H9 (cell line): Measurements from ENCODE around the gene KAZN. TPM values are rescaled to one million over a fixed set of nuclear protein-coding genes. Genes with fewer than 3 reads are reported as not detected.

Experiments used
- DNase-seq: peaks from one replicate; pipeline ENCODE4 v3.0.0-alpha.2; 2017
- H2AFZ ChIP-seq: one replicate; pipeline ENCODE4 v1.6.1; 2013; ENCODE audit warnings: mild to moderate bottlenecking, low read length, control low read depth, moderate library complexity
- H2AK5ac ChIP-seq: 2 replicates; pipeline ENCODE4 v1.6.1; 2013; ENCODE audit warnings: low read length, control low read depth, mixed read lengths; ENCODE audit not compliant: insufficient read length
- H2BK120ac ChIP-seq: one replicate; pipeline ENCODE4 v1.6.1; 2013; ENCODE audit warnings: low read depth, mild to moderate bottlenecking, low read length, control low read depth, inconsistent platforms; ENCODE audit not compliant: poor library complexity, severe bottlenecking
- H2BK12ac ChIP-seq: 2 replicates; pipeline ENCODE4 v1.6.1; 2013; ENCODE audit warnings: low read length, control low read depth, mixed read lengths, low read depth; ENCODE audit not compliant: insufficient read length
- H2BK15ac ChIP-seq: 2 replicates; pipeline ENCODE4 v1.6.1; 2013; ENCODE audit warnings: low read depth, low read length, control low read depth
- H2BK20ac ChIP-seq: one replicate; pipeline ENCODE4 v1.6.1; 2013; ENCODE audit warnings: low read depth, mild to moderate bottlenecking, low read length, control low read depth, inconsistent platforms; ENCODE audit not compliant: poor library complexity, severe bottlenecking
- H2BK5ac ChIP-seq: 2 replicates; pipeline ENCODE4 v1.6.1; 2013; ENCODE audit warnings: low read length, control low read depth, mixed read lengths; ENCODE audit not compliant: insufficient read length
- H3K14ac ChIP-seq: 2 replicates; pipeline ENCODE4 v1.6.1; 2013; ENCODE audit warnings: low read length, control low read depth; ENCODE audit not compliant: insufficient read depth
- H3K18ac ChIP-seq: 2 replicates; pipeline ENCODE4 v1.6.1; 2013; ENCODE audit warnings: low read depth, mild to moderate bottlenecking, mixed read lengths, low read length, control low read depth; ENCODE audit not compliant: insufficient read length
- H3K23ac ChIP-seq: 2 replicates; pipeline ENCODE4 v1.6.1; 2013; ENCODE audit warnings: low read length, control low read depth, mixed read lengths, low read depth; ENCODE audit not compliant: insufficient read length
- H3K23me2 ChIP-seq: 2 replicates; pipeline ENCODE4 v1.6.1; 2013; ENCODE audit warnings: low read depth, mild to moderate bottlenecking, mixed read lengths, low read length, control low read depth; ENCODE audit not compliant: insufficient read length, poor library complexity, severe bottlenecking
- H3K27ac ChIP-seq: 2 replicates; pipeline ENCODE4 v1.5.1; 2013; ENCODE audit warnings: low read length, control low read depth, mixed read lengths, low read depth; ENCODE audit not compliant: insufficient read length
- H3K27me3 ChIP-seq: 2 replicates; pipeline ENCODE4 v1.6.1; 2013; ENCODE audit warnings: low read length, control low read depth, inconsistent platforms; ENCODE audit not compliant: insufficient read depth
- H3K4ac ChIP-seq: 2 replicates; pipeline ENCODE4 v1.6.1; 2013; ENCODE audit warnings: low read depth, mild to moderate bottlenecking, control low read depth, inconsistent platforms, low read length, moderate library complexity
- H3K4me1 ChIP-seq: 2 replicates; pipeline ENCODE4 v1.6.1; 2013; ENCODE audit warnings: low read length, control low read depth, inconsistent platforms; ENCODE audit not compliant: insufficient read depth
- H3K4me2 ChIP-seq: 2 replicates; pipeline ENCODE4 v1.6.1; 2013; ENCODE audit warnings: low read length, control low read depth, mixed read lengths; ENCODE audit not compliant: insufficient read length, insufficient read depth
- H3K56ac ChIP-seq: 2 replicates; pipeline ENCODE4 v1.6.1; 2013; ENCODE audit warnings: low read depth, mild to moderate bottlenecking, mixed read lengths, low read length, control low read depth; ENCODE audit not compliant: insufficient read length
- H3K79me1 ChIP-seq: 2 replicates; pipeline ENCODE4 v1.6.1; 2013; ENCODE audit warnings: low read depth, mild to moderate bottlenecking, moderate library complexity, low read length, control low read depth, inconsistent platforms; ENCODE audit not compliant: insufficient read depth, poor library complexity, severe bottlenecking
- H3K79me2 ChIP-seq: 2 replicates; pipeline ENCODE4 v1.6.1; 2013; ENCODE audit warnings: low read length, control low read depth, inconsistent platforms; ENCODE audit not compliant: insufficient read depth
- H3K9ac ChIP-seq: 2 replicates; pipeline ENCODE4 v1.6.1; 2013; ENCODE audit warnings: low read length, control low read depth, mixed read lengths; ENCODE audit not compliant: insufficient read length; ENCODE audit errors: extremely low read depth
- H3K9me3 ChIP-seq: one replicate; pipeline ENCODE4 v1.6.1; 2013; ENCODE audit warnings: low read depth, low read length, inconsistent platforms; ENCODE audit not compliant: control insufficient read depth
- H3T11ph ChIP-seq: one replicate; pipeline ENCODE4 v1.6.1; 2013; ENCODE audit warnings: mild to moderate bottlenecking, low read length, control low read depth, inconsistent platforms
- H4K20me1 ChIP-seq: one replicate; pipeline ENCODE4 v1.6.1; 2013; ENCODE audit not compliant: control insufficient read depth, insufficient read length, insufficient read depth
- H4K5ac ChIP-seq: 2 replicates; pipeline ENCODE4 v1.6.1; 2013; ENCODE audit warnings: low read depth, mild to moderate bottlenecking, mixed read lengths, low read length, control low read depth; ENCODE audit not compliant: insufficient read length
- H4K8ac ChIP-seq: replicated peaks from 2 replicates; pipeline ENCODE4 v1.6.1; 2013; ENCODE audit warnings: low read length, control low read depth, mixed read lengths, low read depth; ENCODE audit not compliant: insufficient read length
- H4K91ac ChIP-seq: 2 replicates; pipeline ENCODE4 v1.6.1; 2013; ENCODE audit warnings: low read depth, mild to moderate bottlenecking, moderate library complexity, mixed read lengths, low read length, control low read depth; ENCODE audit not compliant: insufficient read length
- H3K27ac Mint-ChIP-seq, 3 experiments: 2 replicates in 2 of 3; 3 replicates in 1 of 3; pipeline ENCODE4 v1.8.0; 2020 to 2021; ENCODE audit warnings: mixed read lengths in 3 of 3, mild to moderate bottlenecking in 1 of 3, moderate library complexity in 1 of 3
- H3K27me3 Mint-ChIP-seq: 2 replicates; pipeline ENCODE4 v1.8.0; 2021; ENCODE audit warnings: low read depth, mild to moderate bottlenecking, moderate library complexity, mixed read lengths
- H3K36me3 Mint-ChIP-seq, 3 experiments: 2 replicates in 2 of 3; 3 replicates in 1 of 3; pipeline ENCODE4 v1.8.0; 2020 to 2021; ENCODE audit warnings: low read depth in 3 of 3, mixed read lengths in 3 of 3; ENCODE audit not compliant: insufficient read depth in 1 of 3
- H3K4me1 Mint-ChIP-seq, 2 experiments: 2 replicates each; pipeline ENCODE4 v1.8.0; 2020; ENCODE audit warnings: mixed read lengths in 2 of 2
- H3K4me3 Mint-ChIP-seq, 2 experiments: 2 replicates in 1 of 2; 3 replicates in 1 of 2; pipeline ENCODE4 v1.8.0; 2020 to 2021; ENCODE audit warnings: mild to moderate bottlenecking in 2 of 2, mixed read lengths in 2 of 2, moderate library complexity in 1 of 2
- H3K9me3 Mint-ChIP-seq, 2 experiments: 2 replicates in 1 of 2; 3 replicates in 1 of 2; pipeline ENCODE4 v1.8.0; 2020; ENCODE audit warnings: mild to moderate bottlenecking in 2 of 2, mixed read lengths in 2 of 2, moderate library complexity in 1 of 2
- WGBS: extraction: QIAGEN DNeasy Blood & Tissue Kit; methylation state at CpG from one replicate; pipeline ENCODE4 v1.1.7; 2013; ENCODE audit warnings: missing lambda C conversion rate, low lambda C conversion rate, mixed read lengths; ENCODE audit not compliant: insufficient read length; ENCODE audit errors: extremely low coverage; 5-methylcytosine and 5-hydroxymethylcytosine counted together
- total RNA-seq: library from RNA; stranded (reverse); gene quantifications from 2 replicates; pipeline ENCODE4 v1.2.1, GENCODE V29; 2021
- TF ChIP-seq, protein P1 (sequence below): fragments of 200-600 bp; sonication (generic); conservative IDR thresholded peaks from 3 replicates; pipeline ENCODE4 v1.8.0; 2021; ENCODE audit warnings: antibody characterized with exemption, mild to moderate bottlenecking

KAZN gene
- total RNA-seq, 1 experiment from 2014 or later = 7.6 TPM

DNA sequence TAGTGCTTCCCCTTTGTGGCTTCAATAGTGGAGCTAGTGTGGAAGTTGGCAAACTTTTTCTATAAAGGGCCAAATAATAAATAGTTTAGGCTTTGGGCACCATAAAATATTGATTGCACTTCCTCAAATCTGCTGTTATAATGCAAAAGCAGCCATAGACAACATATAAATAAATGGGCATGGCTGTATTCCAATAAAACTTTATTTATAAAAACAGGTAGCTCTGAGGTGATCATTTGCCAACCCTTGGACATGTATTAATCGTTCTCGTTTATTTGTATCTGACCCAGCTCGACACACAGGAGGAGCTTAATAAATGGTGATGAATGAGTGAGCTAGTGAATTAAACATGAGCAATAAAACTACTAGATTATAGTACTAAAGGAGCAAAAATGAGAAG lies 13.3 kb downstream of the KAZN start:
- H3K23me2 ChIP-seq = no peaks in the 10 kb centered on the region

More for the DNA sequence above, 13.3 kb downstream of the KAZN start:
- no peak overlapping the region for H4K91ac ChIP-seq
- H2AK5ac ChIP-seq = no peak overlapping the region
- H2BK120ac ChIP-seq = no peak overlapping the region
- Mint-ChIP-seq H3K4me3 (no peak overlapping the region), H3K36me3 (peaks cover 0 to 8% (median 4%) of the 10 kb centered on the region in 3 experiments; a peak in 4 of 7 replicates), H3K4me1 (peaks cover 7 to 12% of the 10 kb centered on the region in 2 experiments), H3K27ac (no peak overlapping the region), H3K27me3 (no peaks in the 10 kb centered on the region; the same call in 1 of the 2 replicates), H3K9me3 (no peaks in the 10 kb centered on the region)
- WGBS = no CpG with 5 or more reads among the region's 3 CpGs
- no peak for DNase-seq
- H4K20me1 ChIP-seq = no peaks in the 10 kb centered on the region
- no peak overlapping the region for H4K8ac ChIP-seq
- no peaks in the 10 kb centered on the region for H3K79me1 ChIP-seq
- H2BK15ac ChIP-seq = no peak overlapping the region
- TF ChIP-seq, protein P1, sequence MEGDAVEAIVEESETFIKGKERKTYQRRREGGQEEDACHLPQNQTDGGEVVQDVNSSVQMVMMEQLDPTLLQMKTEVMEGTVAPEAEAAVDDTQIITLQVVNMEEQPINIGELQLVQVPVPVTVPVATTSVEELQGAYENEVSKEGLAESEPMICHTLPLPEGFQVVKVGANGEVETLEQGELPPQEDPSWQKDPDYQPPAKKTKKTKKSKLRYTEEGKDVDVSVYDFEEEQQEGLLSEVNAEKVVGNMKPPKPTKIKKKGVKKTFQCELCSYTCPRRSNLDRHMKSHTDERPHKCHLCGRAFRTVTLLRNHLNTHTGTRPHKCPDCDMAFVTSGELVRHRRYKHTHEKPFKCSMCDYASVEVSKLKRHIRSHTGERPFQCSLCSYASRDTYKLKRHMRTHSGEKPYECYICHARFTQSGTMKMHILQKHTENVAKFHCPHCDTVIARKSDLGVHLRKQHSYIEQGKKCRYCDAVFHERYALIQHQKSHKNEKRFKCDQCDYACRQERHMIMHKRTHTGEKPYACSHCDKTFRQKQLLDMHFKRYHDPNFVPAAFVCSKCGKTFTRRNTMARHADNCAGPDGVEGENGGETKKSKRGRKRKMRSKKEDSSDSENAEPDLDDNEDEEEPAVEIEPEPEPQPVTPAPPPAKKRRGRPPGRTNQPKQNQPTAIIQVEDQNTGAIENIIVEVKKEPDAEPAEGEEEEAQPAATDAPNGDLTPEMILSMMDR = no peak
- no peaks in the 10 kb centered on the region for H3K27me3 ChIP-seq
- no peak overlapping the region for H2BK5ac ChIP-seq
- no peak overlapping the region for H3K27ac ChIP-seq
- no peak overlapping the region for H3K4me2 ChIP-seq
- no peaks in the 10 kb centered on the region for H3K79me2 ChIP-seq
- H3K18ac ChIP-seq = no peak overlapping the region
- no peak overlapping the region for H3K9ac ChIP-seq
- no peak overlapping the region for H2BK20ac ChIP-seq
- H4K5ac ChIP-seq = no peak overlapping the region
- H2BK12ac ChIP-seq = no peak overlapping the region
- no peak overlapping the region for H3T11ph ChIP-seq
- H3K9me3 ChIP-seq = no peaks in the 10 kb centered on the region
- no peak overlapping the region for H3K4ac ChIP-seq
- no peak overlapping the region for H2AFZ ChIP-seq
- no peak overlapping the region for H3K14ac ChIP-seq
- no peak overlapping the region for H3K23ac ChIP-seq
- H3K4me1 ChIP-seq = no peaks in the 10 kb centered on the region
- no peak overlapping the region for H3K56ac ChIP-seq
